HG02571 (cell line): ENCODE results near the gene PTPRB.

Source experiments
- ATAC-seq: cut with Tn5 transposase; IDR thresholded peaks from one replicate; pipeline ENCODE4 v1.9.1; 2021; ENCODE audit warnings: mild to moderate bottlenecking, moderate library complexity; ENCODE audit not compliant: unreplicated experiment

PTPRB gene

GRCh38 chr12:70644861-70645260 lies 7.6 kb upstream of the PTPRB start:
- ATAC-seq, result no peak

DNA sequence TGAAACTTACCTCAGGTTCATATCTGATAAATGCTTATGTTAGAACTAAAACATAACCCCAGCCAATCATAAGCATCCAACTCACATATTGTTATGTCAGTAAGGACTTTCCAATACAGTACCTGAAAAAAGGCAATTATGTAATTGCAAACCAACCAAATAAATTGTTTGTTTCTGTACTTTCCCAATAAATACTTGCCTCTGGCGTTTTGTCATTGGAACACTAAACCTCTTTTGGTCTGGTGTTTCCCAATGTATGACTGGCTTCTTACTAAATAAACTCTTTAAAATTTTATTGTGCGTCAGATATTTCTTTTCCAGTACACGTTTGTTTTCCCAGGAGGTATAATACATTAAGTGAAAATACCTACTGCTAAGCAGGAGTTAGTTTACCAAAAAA lies 6.7 kb upstream of the PTPRB start:
- no peak for ATAC-seq

- no peak for ATAC-seq
Observed at GRCh38 chr12:70641691-70642090, 4.5 kb upstream of the PTPRB start.

DNA sequence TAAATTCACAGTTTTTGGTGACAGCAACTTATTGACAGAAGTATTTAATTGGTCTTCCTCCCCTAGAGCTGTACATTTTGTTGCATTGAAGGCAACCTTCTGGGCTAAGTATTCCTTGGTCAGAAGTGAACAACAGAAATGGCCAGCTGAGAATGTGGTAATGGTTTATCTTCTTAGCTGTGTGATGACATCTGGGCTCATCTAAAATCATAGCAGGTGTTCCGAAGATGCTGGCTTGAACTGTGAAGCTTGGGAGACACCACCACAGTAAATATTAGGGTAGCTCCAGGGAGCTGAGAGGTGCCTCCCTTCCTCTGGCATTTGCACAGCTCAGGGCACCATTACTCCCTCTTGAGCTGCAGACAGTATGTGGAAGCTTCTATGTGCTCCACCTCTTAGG lies 3.7 kb upstream of the PTPRB start:
- ATAC-seq, result no peak

DNA sequence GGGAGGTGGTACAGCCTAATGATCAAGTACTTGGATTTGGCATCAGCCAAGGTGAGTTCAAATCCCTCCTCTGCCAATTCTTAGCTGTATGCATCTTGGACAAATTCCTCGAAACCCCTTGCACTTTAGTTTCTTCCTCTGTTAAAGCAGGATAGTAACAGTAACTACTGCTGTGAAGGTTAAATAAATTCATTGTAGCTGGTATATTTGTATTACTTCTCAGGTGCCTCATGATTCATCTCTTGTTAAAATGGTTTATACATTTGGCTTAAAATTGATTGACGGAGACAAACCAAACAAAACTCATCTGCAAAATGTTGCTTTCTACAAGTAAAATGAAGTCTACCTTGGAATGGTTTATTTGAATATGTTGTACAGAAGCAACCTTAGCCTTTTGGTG lies 2.3 kb upstream of the PTPRB start:
- no peak for ATAC-seq

GRCh38 chr12:70638639-70639360 lies 1.6 kb upstream of the PTPRB start:
- no peak for ATAC-seq

DNA sequence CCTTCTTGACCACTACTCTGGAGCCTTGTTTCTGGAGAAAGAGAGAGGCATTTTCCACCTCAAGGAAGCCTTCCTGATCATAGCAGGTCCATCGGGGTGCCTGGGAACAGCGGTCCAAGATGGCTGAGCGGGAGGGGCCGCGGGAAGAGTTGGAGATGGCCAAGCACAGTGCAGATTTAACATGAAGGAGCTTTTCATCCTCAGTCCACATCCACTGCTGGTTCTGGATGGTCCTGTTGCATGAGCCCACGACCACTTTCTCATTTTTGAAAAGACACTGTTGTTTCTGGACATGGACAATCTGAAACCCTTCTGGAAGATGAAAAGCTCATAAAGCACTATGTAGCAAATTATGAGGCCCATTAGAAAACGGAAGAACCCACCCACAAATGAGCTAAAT lies 1.5 kb downstream of the PTPRB start:
- no peak for ATAC-seq

- no peak for ATAC-seq
Observed at GRCh38 chr12:70628701-70629480, 8.3 kb downstream of the PTPRB start.

DNA sequence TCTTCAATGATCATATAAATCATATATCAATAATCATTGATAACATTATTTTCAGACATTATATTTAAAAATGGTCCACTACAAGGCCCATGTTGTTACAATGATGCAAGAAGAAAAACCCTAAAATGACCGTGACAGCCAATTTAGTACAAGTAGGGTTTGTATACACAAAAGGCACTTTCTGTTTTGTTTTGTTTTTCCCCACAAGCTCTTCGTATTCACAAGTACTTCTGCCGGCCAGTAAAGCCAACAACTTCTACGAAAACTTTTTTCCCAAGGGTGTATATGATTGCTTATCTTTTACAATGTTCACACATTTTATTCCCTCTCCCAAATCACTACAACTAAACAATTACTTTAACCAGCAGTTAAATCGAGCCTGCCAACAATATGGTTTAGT lies 9.6 kb downstream of the PTPRB start:
- ATAC-seq, result no peak

GRCh38 chr12:70626180-70626579 lies 11.0 kb downstream of the PTPRB start:
- ATAC-seq, result no peak

GRCh38 chr12:70619471-70620152 lies 17.6 kb downstream of the PTPRB start:
- ATAC-seq, result no peak

GRCh38 chr12:70618371-70618770 lies 18.9 kb downstream of the PTPRB start:
- ATAC-seq, result no peak

DNA sequence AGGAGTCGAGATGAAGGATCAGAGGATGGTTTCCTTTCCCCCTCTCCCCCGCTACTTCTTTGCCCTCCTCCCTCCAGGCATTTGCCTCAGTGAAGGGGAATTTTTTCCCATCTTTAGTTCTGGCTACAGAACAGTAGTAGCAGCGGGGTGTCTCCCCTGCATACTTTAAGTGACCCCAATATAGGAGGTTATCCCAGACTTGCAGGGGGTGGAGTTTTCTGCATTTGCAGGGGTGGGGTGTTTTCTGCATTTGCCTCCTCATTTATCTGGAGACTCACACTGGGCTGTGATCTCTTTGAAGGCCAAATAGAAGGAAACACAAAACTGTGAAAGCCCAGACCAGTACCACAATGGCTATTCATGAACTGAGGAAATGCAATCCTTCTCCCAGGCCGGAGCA lies 19.8 kb downstream of the PTPRB start:
- ATAC-seq, result no peak

- no peak for ATAC-seq
Observed at GRCh38 chr12:70615174-70615866, 21.9 kb downstream of the PTPRB start.

- ATAC-seq, result no peak
Observed at GRCh38 chr12:70609739-70610491, 27.3 kb downstream of the PTPRB start.

DNA sequence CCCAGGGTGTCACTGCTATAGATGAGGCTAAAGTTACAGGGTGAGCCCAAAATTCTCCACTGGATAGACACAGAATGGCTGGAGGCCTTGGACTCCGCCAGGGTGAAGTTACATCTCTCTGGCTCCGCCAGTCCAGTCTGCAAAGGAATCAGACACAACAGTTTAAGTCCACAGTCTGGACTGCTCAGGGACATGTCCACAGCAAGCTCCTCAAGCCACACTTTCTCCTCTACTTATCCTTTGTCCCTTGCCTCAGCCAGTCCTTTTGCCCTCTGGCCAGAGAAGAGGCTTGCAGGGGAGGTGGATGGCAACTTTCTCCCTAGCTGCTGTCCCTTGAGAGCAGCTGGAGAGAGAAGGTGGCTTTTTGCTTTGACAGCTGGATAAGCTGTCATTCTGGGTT lies 28.0 kb downstream of the PTPRB start:
- no peak for ATAC-seq

DNA sequence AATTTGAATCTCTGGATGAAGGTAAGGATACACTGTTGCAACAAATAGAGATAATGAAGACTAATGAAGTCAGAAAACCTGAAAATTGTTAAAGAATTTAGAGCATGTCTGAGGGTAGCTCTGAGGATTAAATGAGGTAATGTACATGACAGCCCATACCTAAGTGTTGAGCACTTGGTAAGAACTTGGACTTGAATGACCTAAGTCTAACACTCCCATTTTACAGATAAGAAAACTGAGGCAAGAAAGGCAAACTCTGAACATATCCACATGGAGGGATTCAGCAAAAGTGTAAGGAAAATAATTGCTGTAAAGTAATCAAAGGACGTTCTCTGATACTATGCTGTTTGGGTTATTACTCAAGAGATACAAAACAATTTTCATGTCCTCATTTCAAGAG lies 29.0 kb downstream of the PTPRB start:
- ATAC-seq, result no peak

GRCh38 chr12:70607107-70607506 lies 30.1 kb downstream of the PTPRB start:
- ATAC-seq, result no peak

GRCh38 chr12:70605976-70606375 lies 31.3 kb downstream of the PTPRB start:
- no peak for ATAC-seq

DNA sequence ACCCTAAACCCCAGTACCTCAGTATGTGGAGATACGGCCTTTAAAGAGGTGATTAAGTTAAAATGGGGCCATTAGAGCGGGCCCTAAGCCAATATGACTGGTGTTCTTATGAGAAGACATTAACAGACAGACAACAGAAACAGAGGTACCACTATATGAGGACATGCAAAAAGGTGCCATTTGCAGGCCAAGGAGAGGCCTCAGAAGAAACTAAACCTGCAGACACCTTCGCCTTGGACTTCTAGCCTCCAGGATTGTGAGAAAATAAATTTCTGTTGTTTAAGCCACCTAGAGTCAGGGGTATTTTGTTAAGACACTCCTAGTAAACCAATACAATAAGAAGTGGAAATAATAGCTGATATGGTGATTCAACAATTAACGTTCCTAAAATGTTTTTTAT lies 32.6 kb downstream of the PTPRB start:
- no peak for ATAC-seq

DNA sequence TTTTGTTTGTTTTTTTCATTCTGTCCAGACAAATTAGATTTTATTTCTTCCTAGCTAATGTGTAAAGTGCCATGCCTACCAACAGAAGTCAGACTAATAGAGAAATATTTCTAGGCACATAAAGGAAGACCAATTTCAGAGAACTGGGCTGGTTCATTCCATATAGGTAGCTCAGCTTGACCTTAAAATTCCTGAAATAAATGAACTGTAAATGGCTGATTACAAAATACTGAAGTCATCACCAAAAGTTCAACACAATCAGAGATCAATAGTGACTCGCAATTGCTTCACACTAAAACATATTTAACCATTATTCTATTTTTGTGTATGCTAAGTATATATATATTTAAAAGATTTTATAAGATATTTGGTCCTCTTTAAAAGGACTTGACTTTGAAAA lies 34.2 kb downstream of the PTPRB start:
- no peak for ATAC-seq
